Ovary (tissue), 3 donors: ENCODE measurements around the gene KCNMA1.

ENCODE experiments used
- CTCF ChIP-seq, 3 donors: fragments of 450-650 bp in 2 of 3; fragments of 200-600 bp in 1 of 3; IDR thresholded peaks; one replicate each; pipeline versions ENCODE4 v1.5.1 to v1.8.0; 2016 to 2022; ENCODE audit warnings: antibody characterized with exemption in 3 of 3, mild to moderate bottlenecking in 1 of 3
- POLR2A ChIP-seq: fragments of 450-650 bp; IDR thresholded peaks from one replicate; pipeline ENCODE4 v1.6.1; 2017; ENCODE audit warnings: antibody characterized with exemption, mild to moderate bottlenecking, moderate library complexity
- donor health status: DM: no; HTN: no; CAD: no.

- TF ChIP-seq POLR2A (no peak), CTCF (IDR thresholded peaks at IDR 0.05) (no peak)
Measured at GRCh38 chr10:76995023-76995422, 642.6 kb downstream of the KCNMA1 start.
